PFSK-1 (cell line): Measurements from ENCODE around the gene TESMIN.

Experiments used
- FOXP2 ChIP-seq: optimal IDR thresholded peaks from 2 replicates; pipeline ENCODE3; 2011; ENCODE audit warnings: borderline replicate concordance, control low read depth, inconsistent platforms; ENCODE audit not compliant: insufficient read depth; ENCODE audit errors: extremely low read length, extremely low read depth
- POLR2AphosphoS5 ChIP-seq: IDR thresholded peaks from 2 replicates; pipeline ENCODE4 v1.6.1; 2012; ENCODE audit warnings: low read depth, mild to moderate bottlenecking, control low read depth, low read length, moderate library complexity
- SIN3A ChIP-seq: IDR thresholded peaks from 2 replicates; pipeline ENCODE4 v1.6.1; 2012; ENCODE audit warnings: mild to moderate bottlenecking, low read length, moderate library complexity, borderline replicate concordance; ENCODE audit not compliant: insufficient read depth
- TAF1 ChIP-seq: IDR thresholded peaks from 2 replicates; pipeline ENCODE4 v1.6.1; 2012; ENCODE audit warnings: low read length, control low read depth, borderline replicate concordance; ENCODE audit not compliant: insufficient read depth
- TF ChIP-seq, protein P1 (sequence below), 2 experiments: IDR thresholded peaks; 2 replicates each; pipeline versions ENCODE4 v1.6.1 to v1.8.0; 2011 to 2012; ENCODE audit warnings: low read depth in 2 of 2, low read length in 2 of 2, control low read depth in 1 of 2, inconsistent platforms in 1 of 2, mild to moderate bottlenecking in 1 of 2, moderate library complexity in 1 of 2; ENCODE audit not compliant: insufficient read depth in 1 of 2

TESMIN gene

DNA sequence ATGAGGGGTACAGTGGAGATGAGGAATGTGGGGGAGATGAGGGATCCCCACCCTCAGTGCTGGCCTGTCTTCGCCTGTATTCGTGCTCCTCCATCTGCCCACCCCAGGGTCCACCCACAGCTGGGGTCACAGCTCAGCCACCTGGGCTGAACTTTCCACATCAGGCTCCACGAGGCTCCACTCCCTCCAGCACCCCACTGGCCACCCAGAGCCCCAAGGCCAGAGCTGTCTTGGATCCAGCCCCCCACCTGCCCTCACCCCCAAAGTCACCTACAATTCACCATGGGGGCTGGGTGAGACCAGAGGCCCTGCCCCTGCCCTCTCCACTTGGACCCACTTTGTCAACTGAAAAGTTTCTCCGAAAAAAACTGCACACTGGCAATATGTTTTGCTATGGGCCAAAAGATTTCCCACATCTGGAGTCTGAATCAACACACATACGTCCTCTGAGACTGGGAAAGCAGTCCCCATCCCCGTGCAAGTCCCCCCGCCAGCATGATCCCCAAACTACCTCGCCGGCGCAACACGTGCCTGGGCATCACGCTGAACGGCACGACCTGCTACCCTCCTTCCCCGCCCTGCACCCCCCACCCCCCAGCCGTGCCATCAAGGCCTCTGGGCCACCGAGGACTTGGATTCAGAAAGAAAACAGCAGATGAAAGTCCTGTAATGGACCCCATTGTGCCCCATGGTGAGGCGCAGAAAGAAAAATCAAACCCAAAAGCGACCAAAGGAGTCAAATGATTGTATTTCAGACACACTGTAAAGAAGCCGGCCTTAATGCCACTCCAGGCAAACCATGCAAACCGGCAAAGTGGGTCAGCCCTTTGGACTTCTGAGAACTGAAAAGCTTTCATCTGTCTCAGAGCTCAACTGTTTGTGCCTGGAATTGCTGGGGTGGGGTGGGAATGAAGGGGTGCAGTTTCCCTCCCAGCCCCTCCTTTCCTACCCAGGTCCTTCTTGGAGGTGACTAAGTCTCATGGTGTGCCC, 83.5 kb downstream of the TESMIN start:
- no peak for TF ChIP-seq TAF1
- no peak for TF ChIP-seq FOXP2
- no peak for TF ChIP-seq SIN3A
- TF ChIP-seq POLR2AphosphoS5 = no peak
- TF ChIP-seq, protein P1, sequence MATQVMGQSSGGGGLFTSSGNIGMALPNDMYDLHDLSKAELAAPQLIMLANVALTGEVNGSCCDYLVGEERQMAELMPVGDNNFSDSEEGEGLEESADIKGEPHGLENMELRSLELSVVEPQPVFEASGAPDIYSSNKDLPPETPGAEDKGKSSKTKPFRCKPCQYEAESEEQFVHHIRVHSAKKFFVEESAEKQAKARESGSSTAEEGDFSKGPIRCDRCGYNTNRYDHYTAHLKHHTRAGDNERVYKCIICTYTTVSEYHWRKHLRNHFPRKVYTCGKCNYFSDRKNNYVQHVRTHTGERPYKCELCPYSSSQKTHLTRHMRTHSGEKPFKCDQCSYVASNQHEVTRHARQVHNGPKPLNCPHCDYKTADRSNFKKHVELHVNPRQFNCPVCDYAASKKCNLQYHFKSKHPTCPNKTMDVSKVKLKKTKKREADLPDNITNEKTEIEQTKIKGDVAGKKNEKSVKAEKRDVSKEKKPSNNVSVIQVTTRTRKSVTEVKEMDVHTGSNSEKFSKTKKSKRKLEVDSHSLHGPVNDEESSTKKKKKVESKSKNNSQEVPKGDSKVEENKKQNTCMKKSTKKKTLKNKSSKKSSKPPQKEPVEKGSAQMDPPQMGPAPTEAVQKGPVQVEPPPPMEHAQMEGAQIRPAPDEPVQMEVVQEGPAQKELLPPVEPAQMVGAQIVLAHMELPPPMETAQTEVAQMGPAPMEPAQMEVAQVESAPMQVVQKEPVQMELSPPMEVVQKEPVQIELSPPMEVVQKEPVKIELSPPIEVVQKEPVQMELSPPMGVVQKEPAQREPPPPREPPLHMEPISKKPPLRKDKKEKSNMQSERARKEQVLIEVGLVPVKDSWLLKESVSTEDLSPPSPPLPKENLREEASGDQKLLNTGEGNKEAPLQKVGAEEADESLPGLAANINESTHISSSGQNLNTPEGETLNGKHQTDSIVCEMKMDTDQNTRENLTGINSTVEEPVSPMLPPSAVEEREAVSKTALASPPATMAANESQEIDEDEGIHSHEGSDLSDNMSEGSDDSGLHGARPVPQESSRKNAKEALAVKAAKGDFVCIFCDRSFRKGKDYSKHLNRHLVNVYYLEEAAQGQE (IDR thresholded peaks at IDR 0.05; ENCODE audit: insufficient read depth in 1 of 2, low read depth in 2 of 2, low read length in 2 of 2) = no peak

DNA sequence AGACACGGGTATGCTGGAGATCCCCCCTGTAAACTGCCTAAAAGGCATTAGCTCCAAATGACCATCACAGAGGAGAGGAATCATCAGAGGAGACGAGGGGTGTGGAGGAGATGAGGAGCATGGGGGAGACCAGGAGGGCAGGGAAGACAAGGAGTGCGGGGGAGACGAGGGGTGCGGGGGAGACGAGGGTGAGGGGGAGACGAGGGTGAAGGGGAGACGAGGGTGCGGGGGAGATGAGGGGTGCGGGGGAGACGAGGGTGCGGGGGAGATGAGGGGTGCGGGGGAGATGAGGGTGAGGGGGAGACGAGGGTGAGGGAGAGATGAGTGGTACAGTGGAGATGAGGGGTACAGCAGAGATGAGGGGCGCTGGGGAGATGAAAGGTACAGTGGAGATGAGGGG, 84.5 kb downstream of the TESMIN start:
- TF ChIP-seq SIN3A (no peak), POLR2AphosphoS5 (no peak), FOXP2 (no peak), TAF1 (no peak)
- TF ChIP-seq, protein P1 (IDR thresholded peaks at IDR 0.05; ENCODE audit: insufficient read depth in 1 of 2, low read depth in 2 of 2, low read length in 2 of 2) = no peak

DNA sequence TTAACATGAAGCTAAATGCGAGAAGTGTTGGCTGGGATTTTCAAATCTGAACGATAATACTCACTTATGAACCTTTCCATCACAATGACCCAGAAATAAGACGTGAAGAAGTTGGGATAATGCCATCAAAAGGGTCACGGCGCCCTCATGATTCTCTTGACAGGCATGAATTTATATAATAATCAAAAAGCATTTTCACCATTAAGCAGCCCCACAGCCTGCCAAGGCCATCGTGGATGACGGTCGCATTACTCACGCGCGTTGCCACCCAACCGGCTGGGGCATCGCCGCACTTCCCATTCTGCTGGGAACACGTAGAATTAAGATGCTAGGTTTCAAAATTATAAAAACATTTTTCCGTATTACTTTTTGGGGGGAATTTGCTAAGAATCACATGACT, 85.9 kb downstream of the TESMIN start:
- TF ChIP-seq, protein P1 (IDR thresholded peaks at IDR 0.05; ENCODE audit: insufficient read depth in 1 of 2, low read depth in 2 of 2, low read length in 2 of 2) = no peak
- TF ChIP-seq FOXP2 = no peak
- TF ChIP-seq POLR2AphosphoS5 = no peak
- TF ChIP-seq SIN3A = no peak

DNA sequence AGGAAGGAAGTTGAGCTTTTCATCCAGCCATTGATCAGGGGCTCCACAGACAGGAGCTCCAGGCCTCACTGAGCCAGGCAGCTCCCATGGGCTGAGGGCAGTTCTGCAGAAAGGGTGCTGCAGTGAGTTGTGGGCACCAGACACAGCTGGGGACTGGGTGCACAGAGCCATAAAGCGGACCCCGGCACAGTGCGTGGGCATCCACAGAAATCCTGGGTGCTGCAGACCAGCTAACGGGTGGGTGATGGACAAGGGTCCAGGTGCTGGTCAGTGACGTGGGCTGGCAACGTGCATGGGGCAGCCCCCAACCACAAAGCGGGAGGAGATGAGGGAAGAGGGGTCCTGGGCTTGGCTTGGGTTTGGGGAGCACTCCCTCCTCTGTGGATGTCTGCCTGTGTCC, 86.4 kb downstream of the TESMIN start:
- no peak for TF ChIP-seq FOXP2
- TF ChIP-seq, protein P1 (IDR thresholded peaks at IDR 0.05; ENCODE audit: insufficient read depth in 1 of 2, low read depth in 2 of 2, low read length in 2 of 2) = no peak
- TF ChIP-seq POLR2AphosphoS5 = no peak
- no peak for TF ChIP-seq SIN3A
- TF ChIP-seq TAF1 = no peak
